SK-N-MC (cell line): Measurements from ENCODE around the gene LAS1L.

ENCODE experiments used
- EZH2 ChIP-seq: fragments of 200-600 bp; sonication (generic); IDR thresholded peaks from one replicate; pipeline ENCODE4 v1.6.1; 2017; ENCODE audit warnings: antibody characterized with exemption
- FOXP2 ChIP-seq: optimal IDR thresholded peaks from 2 replicates; pipeline ENCODE3; 2011; ENCODE audit warnings: mild to moderate bottlenecking, moderate library complexity; ENCODE audit not compliant: insufficient read depth; ENCODE audit errors: extremely low read length, control extremely low read depth
- POLR2AphosphoS5 ChIP-seq: IDR thresholded peaks from 2 replicates; pipeline ENCODE4 v1.6.1; 2012; ENCODE audit warnings: mild to moderate bottlenecking, low read depth, low read length, borderline replicate concordance

GRCh38 chrX:65491620-65492019 lies 43.0 kb downstream of the LAS1L start:
- TF ChIP-seq EZH2, result no peak
- TF ChIP-seq POLR2AphosphoS5, result no peak
- TF ChIP-seq FOXP2, result no peak
